ENCODE data around the gene RPS6KB2. TPM values are rescaled to one million over a fixed set of nuclear protein-coding genes. Genes with fewer than 3 reads are reported as not detected.

The RPS6KB2 gene
- total and polyA plus RNA-seq, 2 of the 4 experiments (the other 2 are of a cell fraction): 50.7 to 58.4 TPM

- Histone ChIP-seq H3K4me2 (ENCODE audit: low read depth, low read length) (no peak overlapping the region), H2AFZ (replicated peaks; ENCODE audit: low read length, poor library complexity) (no peak overlapping the region), H3K4ac (ENCODE audit: low read depth, low read length) (no peak overlapping the region), H3K27me3 (ENCODE audit: control insufficient read depth, insufficient read depth, low read length) (no peaks in the 10 kb centered on the region; the same call in 1 of the 2 replicates), H3K9me3 (ENCODE audit: control insufficient read depth, insufficient read depth, low read length) (no peaks in the 10 kb centered on the region), H3K79me1 (ENCODE audit: low read depth in 1 of 2, low read length in 2 of 2) (peaks cover 4 to 24% of the 10 kb centered on the region in 2 experiments; a peak in 2 of 4 replicates), H3K56ac (ENCODE audit: extremely low read depth, insufficient read depth, low read length) (no peak overlapping the region), H3K23ac (ENCODE audit: low read depth, low read length) (no peak overlapping the region), H4K91ac (ENCODE audit: insufficient read depth, low read depth, low read length) (no peak overlapping the region), H3K27ac (ENCODE audit: insufficient read depth, low read length) (no peak overlapping the region), H3K14ac (replicated peaks; ENCODE audit: low read depth, low read length) (no peak overlapping the region), H2BK20ac (ENCODE audit: low read depth, low read length) (no peak overlapping the region), H4K8ac (ENCODE audit: low read depth in 2 of 2, low read length in 2 of 2) (no peak overlapping the region), H3K36me3 (ENCODE audit: control insufficient read depth, insufficient read depth, low read length) (peaks cover 2% of the 10 kb centered on the region; the same call in 1 of the 2 replicates), H2BK5ac (ENCODE audit: low read depth, low read length, poor library complexity, severe bottlenecking) (no peak overlapping the region), H4K5ac (ENCODE audit: low read depth, low read length) (no peak overlapping the region), H2AK9ac (replicated peaks; ENCODE audit: low read depth, low read length, poor library complexity) (peak overlapping the region; percentile 45), H2AK5ac (ENCODE audit: low read depth, low read length) (peak overlapping the region; percentile 33; the same call in 1 of the 2 replicates), H3K4me1 (ENCODE audit: control insufficient read depth, insufficient read depth, low read length) (peaks cover 9% of the 10 kb centered on the region), H3K18ac (ENCODE audit: low read depth, low read length) (no peak overlapping the region), H2BK120ac (ENCODE audit: low read depth, low read length) (no peak overlapping the region), H4K20me1 (ENCODE audit: insufficient read depth, low read length) (no peaks in the 10 kb centered on the region), H3K9ac (ENCODE audit: low read depth, low read length) (no peak overlapping the region), H3K9me1 (ENCODE audit: insufficient read depth, low read length) (peaks cover 12% of the 10 kb centered on the region), H3K4me3 (ENCODE audit: insufficient read depth, low read depth, low read length) (no peak overlapping the region), H2BK15ac (ENCODE audit: low read depth, low read length) (no peak overlapping the region)
- WGBS, 2 experiments (ENCODE audit: extremely low coverage in 2 of 2, insufficient read length in 1 of 2): 100% methylated on average over 1 of the region's 5 CpGs; no CpG with 5 or more reads in 1 of the 2 experiments
- dilution Hi-C loops (cut with HindIII; ENCODE audit: low sequenced_read_pairs, unreplicated experiment) (no loop called here), in situ Hi-C loops (cut with MboI; ENCODE audit: low sequenced_read_pairs) (no loop called here), intact Hi-C loops (cut with micrococcal nuclease) (no loop called here)
- POLR2A ChIA-PET (ENCODE audit: unreplicated experiment): interaction anchor here (0.6 kb wide), 1 partner anchor 93 kb away, joined by 11 read pairs; no protein-coding TSS in a partner anchor
- no TSS peak for BruUV-seq (replicated peaks)
- no peak for ATAC-seq (ENCODE audit: low read depth)
- CTCF ChIA-PET: no interaction called here
- DNase-seq: no peak
- TF ChIP-seq BHLHE40 (IDR thresholded peaks at IDR 0.05; ENCODE audit: low read depth, low read length) (no peak), POLR2A (IDR thresholded peaks at IDR 0.05; ENCODE audit: low read depth, low read length) (no peak), USF2 (IDR thresholded peaks at IDR 0.05; ENCODE audit: low read depth, low read length) (no peak), CEBPB (IDR thresholded peaks at IDR 0.05; ENCODE audit: low read depth, low read length) (no peak), CHD1 (IDR thresholded peaks at IDR 0.05; ENCODE audit: low read depth, low read length) (no peak), SMC3 (IDR thresholded peaks at IDR 0.05; ENCODE audit: low read depth, low read length) (no peak), MAFK (IDR thresholded peaks at IDR 0.05; ENCODE audit: low read depth, low read length) (no peak), FOS (IDR thresholded peaks at IDR 0.05; ENCODE audit: low read depth, low read length) (no peak), MAZ (IDR thresholded peaks at IDR 0.05; ENCODE audit: borderline replicate concordance, low read depth, low read length) (no peak), ELK1 (IDR thresholded peaks at IDR 0.05; ENCODE audit: borderline replicate concordance, low read depth, low read length) (no peak), RCOR1 (IDR thresholded peaks at IDR 0.05; ENCODE audit: insufficient replicate concordance, low read length) (no peak), NFE2L2 (IDR thresholded peaks at IDR 0.05; ENCODE audit: low read depth, low read length) (no peak), RFX5 (IDR thresholded peaks at IDR 0.05; ENCODE audit: low read depth, low read length) (no peak), CTCF (conservative IDR thresholded peaks at IDR 0.05; ENCODE audit: low read depth, low read length) (no peak), MXI1 (IDR thresholded peaks at IDR 0.05; ENCODE audit: borderline replicate concordance, low read depth, low read length) (no peak), RAD21 (IDR thresholded peaks at IDR 0.05; ENCODE audit: low read length) (no peak)
Observed at GRCh38 chr11:67466367-67466766, 38.1 kb downstream of the RPS6KB2 start.
